AG04450 (cell line): ENCODE measurements around the gene MAP3K2. TPM values are rescaled to one million over a fixed set of nuclear protein-coding genes. Genes with fewer than 3 reads are reported as not detected.
"Not testable (repeated sequence)": the region's sequence is repeated elsewhere in the genome, so short reads cannot be mapped to it uniquely, and the experiment has no call there.

Source experiments
- CTCF ChIA-PET: fragments of 300-600, 350-600 bp; formaldehyde crosslinking; extraction: SDS; loops from one replicate; lab custom pipeline; 2022; ENCODE audit warnings: antibody characterized with exemption, inconsistent platforms; lab: Charles Lee
- POLR2A ChIA-PET: fragments of 350-600 bp; formaldehyde crosslinking; extraction: SDS; loops from one replicate; lab custom pipeline; 2021; ENCODE audit warnings: antibody characterized with exemption, inconsistent platforms; lab: Yijun Ruan, JAX
- DNase-seq: peaks from one replicate; pipeline ENCODE4 v3.0.0-alpha.2; 2011; ENCODE audit warnings: low read depth, low spot score
- H3K27ac ChIP-seq: one replicate; pipeline ENCODE4 v1.5.1; 2012; ENCODE audit warnings: low read depth, low read length, control low read depth
- H3K27me3 ChIP-seq: one replicate; pipeline ENCODE4 v1.6.0; 2012; ENCODE audit warnings: low read length; ENCODE audit not compliant: control insufficient read depth, insufficient read depth
- H3K4me3 ChIP-seq: 2 replicates; pipeline ENCODE4 v1.5.1; 2011; ENCODE audit warnings: mild to moderate bottlenecking, low read depth, low read length, control low read depth
- H3K9me3 ChIP-seq: 2 replicates; pipeline ENCODE4 v1.5.1; 2012; ENCODE audit warnings: low read length; ENCODE audit not compliant: control insufficient read depth, insufficient read depth
- CTCF ChIP-seq: IDR thresholded peaks from 2 replicates; pipeline ENCODE4 v1.5.1; 2011; ENCODE audit warnings: low read depth, low read length, control low read depth, inconsistent platforms
- polyA plus RNA-seq: library from polyadenylated mRNA; depleted of rRNA; stranded (reverse); fragments of >200 nt; gene quantifications from 2 replicates; pipeline ENCODE4 v1.2.3, GENCODE V29; 2011

Gene MAP3K2
- polyA plus RNA-seq, 1 experiment, result 15.5 TPM

- CTCF ChIA-PET, result interaction anchor here (1.0 kb wide), 2 partner anchors 65 to 90 kb away, joined by 3 read pairs; no protein-coding TSS in a partner anchor
- no peaks in the 10 kb centered on the region; the same call in 1 of the 2 replicates for H3K9me3 ChIP-seq
- H3K27me3 ChIP-seq, result peaks cover 3% of the 10 kb centered on the region
- no peak for DNase-seq
- POLR2A ChIA-PET, result interaction anchor here (0.6 kb wide), 1 partner anchor 331 kb away, joined by 8 read pairs; no protein-coding TSS in a partner anchor
- no peak overlapping the region for H3K4me3 ChIP-seq
- no peak overlapping the region for H3K27ac ChIP-seq
- no peak for TF ChIP-seq CTCF
Observed at GRCh38 chr2:127413782-127414637, 26.2 kb upstream of the MAP3K2 start.

- ChIA-PET POLR2A (no interaction called here), CTCF (interaction anchor here (0.6 to 1.0 kb wide), 2 partner anchors 89 to 348 kb away, joined by 3 to 4 read pairs; no protein-coding TSS in a partner anchor)
- no peaks in the 10 kb centered on the region; the same call in 1 of the 2 replicates for H3K9me3 ChIP-seq
- no peak overlapping the region for H3K4me3 ChIP-seq
- H3K27me3 ChIP-seq, result peaks cover 3% of the 10 kb centered on the region
- no peak for DNase-seq
- TF ChIP-seq CTCF, result no peak
- H3K27ac ChIP-seq, result no peak overlapping the region
Observed at GRCh38 chr2:127413200-127413599, 25.4 kb upstream of the MAP3K2 start.

- DNase-seq, result no peak
- Histone ChIP-seq H3K27me3 (peaks cover 1% of the 10 kb centered on the region), H3K4me3 (no peak overlapping the region), H3K9me3 (no peaks in the 10 kb centered on the region; the same call in 1 of the 2 replicates), H3K27ac (no peak overlapping the region)
- TF ChIP-seq CTCF, result no peak
- ChIA-PET POLR2A (no interaction called here), CTCF (no interaction called here)
Observed at GRCh38 chr2:127411653-127412369, 24.0 kb upstream of the MAP3K2 start.

- Histone ChIP-seq H3K9me3 (no peaks in the 10 kb centered on the region; the same call in 1 of the 2 replicates), H3K4me3 (no peak overlapping the region), H3K27ac (no peak overlapping the region), H3K27me3 (no peaks in the 10 kb centered on the region)
- TF ChIP-seq CTCF, result no peak
- ChIA-PET POLR2A (interaction anchor here (0.7 kb wide), 1 partner anchor 202 kb away, joined by 5 read pairs; no protein-coding TSS in a partner anchor), CTCF (interaction anchor here (1.0 kb wide), 1 partner anchor 87 kb away, joined by 3 read pairs; no protein-coding TSS in a partner anchor)
- no peak for DNase-seq
Observed at GRCh38 chr2:127410871-127411652, 23.3 kb upstream of the MAP3K2 start.

- H3K27me3 ChIP-seq, H3K9me3 ChIP-seq, DNase-seq, H3K27ac ChIP-seq, H3K4me3 ChIP-seq: not testable (repeated sequence)
- CTCF ChIA-PET, result interaction anchor here (1.0 kb wide), 1 partner anchor 85 kb away, joined by 3 read pairs; no protein-coding TSS in a partner anchor
- POLR2A ChIA-PET, result interaction anchor here (0.7 kb wide), 2 partner anchors 75 to 636 kb away, joined by 3 to 5 read pairs; no protein-coding TSS in a partner anchor
Observed at GRCh38 chr2:127409716-127410115, 21.9 kb upstream of the MAP3K2 start.
